ENCODE measurements around the gene GPR137.

GPR137 gene

GRCh38 chr11:64338716-64339115, 53.1 kb downstream of the GPR137 start:
- TF ChIP-seq CTCF (IDR thresholded peaks at IDR 0.05; ENCODE audit: low read depth, low read length): no peak
- H3K9me3 ChIP-seq (ENCODE audit: severe bottlenecking): no peaks in the 10 kb centered on the region
- no peak overlapping the region for H3K4me3 ChIP-seq (ENCODE audit: low read depth, low read length)
- DNase-seq: no peak
- no peaks in the 10 kb centered on the region for H3K36me3 ChIP-seq
- no peak overlapping the region for H3K27ac ChIP-seq
- H3K27me3 ChIP-seq (ENCODE audit: insufficient read depth, low read depth, severe bottlenecking): no peaks in the 10 kb centered on the region
